ENCODE results near the gene STAM. TPM values are rescaled to one million over a fixed set of nuclear protein-coding genes. Genes with fewer than 3 reads are reported as not detected.

STAM gene
- total RNA-seq = 29.0 and 30.7 TPM in 2 replicates
- long read RNA-seq, transcript STAM-202 (14 exons, 2,972 nt) = major isoform, 52 of 81 reads
- long read RNA-seq, partial matches to known transcripts = 17 of 81 reads
- long read RNA-seq, other reads (novel, unspliced or antisense) = 12 of 81 reads

DNA sequence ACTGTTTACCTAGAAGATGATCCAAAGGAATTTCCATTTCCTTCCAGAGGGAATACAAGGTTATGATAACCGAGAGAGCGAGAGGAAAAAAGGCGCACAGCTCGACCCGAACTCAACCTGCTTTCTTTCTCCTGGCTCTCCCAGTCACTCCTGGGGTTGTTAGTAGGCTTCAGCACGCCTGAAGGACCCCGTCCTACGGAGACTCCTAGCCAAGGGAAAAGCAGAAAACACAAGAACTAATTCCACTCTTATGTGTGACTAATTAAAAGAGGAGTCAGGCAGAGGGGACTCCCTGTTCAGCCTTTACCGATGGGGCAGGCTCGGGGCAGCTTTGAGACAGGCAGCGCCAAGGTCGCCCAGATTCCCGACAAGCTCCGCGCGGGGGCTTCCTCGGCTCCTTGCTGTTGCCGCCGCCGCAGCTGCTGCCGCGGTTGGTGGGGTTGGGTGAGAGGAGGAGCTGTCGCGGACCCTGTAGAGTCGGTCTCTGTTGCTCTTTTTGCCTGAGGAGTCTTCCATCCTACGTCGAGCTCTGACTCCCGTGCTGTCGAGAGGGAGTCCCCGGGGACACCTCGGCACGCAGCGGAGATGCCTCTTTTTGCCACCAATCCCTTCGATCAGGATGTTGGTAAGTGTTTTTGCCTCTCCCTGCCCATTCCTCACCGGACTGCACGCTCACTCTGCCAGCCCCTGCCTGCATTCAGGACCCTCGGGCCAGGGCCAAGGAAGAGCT, at the start of gene STAM:
STAM (plus strand) TSS at position 397 of the 730 bp plus-strand sequence; CDS start at position 586, 189 bp downstream.
- no peak for TF ChIP-seq CTCF (conservative IDR thresholded peaks at IDR 0.05)
- Mint-ChIP-seq H3K27me3 (ENCODE audit: low read depth) (no peaks in the 10 kb centered on the region), H3K9me3 (no peaks in the 10 kb centered on the region), H3K4me1 (peaks cover 36% of the 10 kb centered on the region), H3K4me3 (peak within 1 kb of the TSS; percentile 99), H3K36me3 (ENCODE audit: low read depth) (peaks cover 15% of the 10 kb centered on the region), H3K27ac (ENCODE audit: unreplicated experiment) (peak within 1 kb of the TSS; percentile 100)
- DNase-seq (ENCODE audit: low read depth, low spot score) = peak; percentile 94

- no peaks in the 10 kb centered on the region for H3K27me3 Mint-ChIP-seq (ENCODE audit: low read depth)
- H3K36me3 Mint-ChIP-seq (ENCODE audit: low read depth) = no peaks in the 10 kb centered on the region
- H3K4me3 Mint-ChIP-seq = no peak overlapping the region
- H3K27ac Mint-ChIP-seq (ENCODE audit: unreplicated experiment) = no peak overlapping the region
- H3K9me3 Mint-ChIP-seq = no peaks in the 10 kb centered on the region
- no peak for DNase-seq (ENCODE audit: low read depth, low spot score)
- H3K4me1 Mint-ChIP-seq = no peaks in the 10 kb centered on the region
- no peak for TF ChIP-seq CTCF (conservative IDR thresholded peaks at IDR 0.05)
Observed at GRCh38 chr10:17597386-17597785, 46.6 kb upstream of the STAM start.

GRCh38 chr10:17599089-17599488, 44.9 kb upstream of the STAM start:
- peak; percentile 51 for TF ChIP-seq CTCF (conservative IDR thresholded peaks at IDR 0.05)
- no peak for DNase-seq (ENCODE audit: low read depth, low spot score)
- H3K36me3 Mint-ChIP-seq (ENCODE audit: low read depth) = no peaks in the 10 kb centered on the region
- no peak overlapping the region for H3K4me3 Mint-ChIP-seq
- no peaks in the 10 kb centered on the region for H3K27me3 Mint-ChIP-seq (ENCODE audit: low read depth)
- no peaks in the 10 kb centered on the region for H3K9me3 Mint-ChIP-seq
- H3K27ac Mint-ChIP-seq (ENCODE audit: unreplicated experiment) = no peak overlapping the region
- no peaks in the 10 kb centered on the region for H3K4me1 Mint-ChIP-seq

DNA sequence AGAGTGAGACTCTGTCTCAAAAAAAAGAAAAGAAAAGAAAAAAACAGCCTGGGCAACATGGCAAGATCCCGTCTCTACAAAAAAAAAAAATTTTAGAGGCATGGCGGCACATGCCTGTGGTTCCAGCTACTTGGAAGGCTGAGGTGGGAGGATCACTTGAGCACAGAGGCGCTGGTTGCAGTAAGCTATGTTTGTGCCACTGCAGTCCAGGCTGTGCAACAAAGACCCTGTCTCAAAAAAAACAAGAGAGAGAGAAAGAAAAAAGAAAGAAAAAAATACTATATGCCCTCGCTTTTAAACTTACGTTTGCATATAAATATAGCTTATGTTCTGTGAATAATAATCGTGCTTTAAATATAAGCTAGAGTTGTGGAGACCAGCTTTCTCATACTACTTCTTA, 38.0 kb upstream of the STAM start:
- Mint-ChIP-seq H3K27ac (ENCODE audit: unreplicated experiment) (no peak overlapping the region), H3K27me3 (ENCODE audit: low read depth) (no peaks in the 10 kb centered on the region)

GRCh38 chr10:17606547-17607040, 37.4 kb upstream of the STAM start:
- H3K4me1 Mint-ChIP-seq = peaks cover 6% of the 10 kb centered on the region
- DNase-seq (ENCODE audit: low read depth, low spot score) = no peak
- H3K4me3 Mint-ChIP-seq = no peak overlapping the region
- H3K27ac Mint-ChIP-seq (ENCODE audit: unreplicated experiment) = no peak overlapping the region
- no peaks in the 10 kb centered on the region for H3K36me3 Mint-ChIP-seq (ENCODE audit: low read depth)
- H3K9me3 Mint-ChIP-seq = no peaks in the 10 kb centered on the region
- TF ChIP-seq CTCF (conservative IDR thresholded peaks at IDR 0.05) = no peak
- no peaks in the 10 kb centered on the region for H3K27me3 Mint-ChIP-seq (ENCODE audit: low read depth)

More for the DNA sequence above, 38.0 kb upstream of the STAM start:
- peaks cover 6% of the 10 kb centered on the region for H3K4me1 Mint-ChIP-seq
- no peaks in the 10 kb centered on the region for H3K36me3 Mint-ChIP-seq (ENCODE audit: low read depth)
- H3K9me3 Mint-ChIP-seq = no peaks in the 10 kb centered on the region
- no peak overlapping the region for H3K4me3 Mint-ChIP-seq
- no peak for DNase-seq (ENCODE audit: low read depth, low spot score)
- no peak for TF ChIP-seq CTCF (conservative IDR thresholded peaks at IDR 0.05)
